CD4-positive, alpha-beta T cell treated with Interleukin-6 for 4 hours (primary cell): ENCODE measurements around the gene TGM2.
"Not testable (repeated sequence)": the region's sequence is repeated elsewhere in the genome, so short reads cannot be mapped to it uniquely, and the experiment has no call there.

ENCODE experiments used
- DNase-seq: peaks from one replicate; pipeline ENCODE4 v3.0.0-alpha.2; 2020; ENCODE audit warnings: mixed read lengths

Gene TGM2

GRCh38 chr20:38111366-38112232, 53.5 kb downstream of the TGM2 start:
- DNase-seq = no peak

- no peak for DNase-seq
These were observed 54.4 kb downstream of the TGM2 start for GRCh38 chr20:38110525-38111178.

GRCh38 chr20:38109591-38110524, 55.2 kb downstream of the TGM2 start:
- no peak for DNase-seq

- DNase-seq = no peak
These were observed 56.0 kb downstream of the TGM2 start for GRCh38 chr20:38108986-38109541.

- DNase-seq = no peak
These were observed 56.6 kb downstream of the TGM2 start for GRCh38 chr20:38108438-38108985.

GRCh38 chr20:38107916-38108315, 57.2 kb downstream of the TGM2 start:
- not testable (repeated sequence) for DNase-seq

- not testable (repeated sequence) for DNase-seq
These were observed 57.7 kb downstream of the TGM2 start for GRCh38 chr20:38107386-38107785.

- no peak for DNase-seq
These were observed 58.6 kb downstream of the TGM2 start for GRCh38 chr20:38106461-38106860.

GRCh38 chr20:38104285-38104684, 60.8 kb downstream of the TGM2 start:
- DNase-seq = no peak

GRCh38 chr20:38102206-38102605, 62.9 kb downstream of the TGM2 start:
- DNase-seq = not testable (repeated sequence)

GRCh38 chr20:38098952-38099351, 66.1 kb downstream of the TGM2 start:
- DNase-seq = no peak

GRCh38 chr20:38095017-38095686, 69.9 kb downstream of the TGM2 start:
- DNase-seq = no peak

- DNase-seq = peak; percentile 38
These were observed 70.6 kb downstream of the TGM2 start for GRCh38 chr20:38094373-38094891.

GRCh38 chr20:38093641-38094077, 71.4 kb downstream of the TGM2 start:
- DNase-seq = no peak

- no peak for DNase-seq
These were observed 72.2 kb downstream of the TGM2 start for GRCh38 chr20:38092915-38093314.

GRCh38 chr20:38092260-38092857, 72.7 kb downstream of the TGM2 start:
- DNase-seq = no peak

- no peak for DNase-seq
These were observed 73.4 kb downstream of the TGM2 start for GRCh38 chr20:38091441-38092216.

GRCh38 chr20:38090061-38090460, 75.0 kb downstream of the TGM2 start:
- DNase-seq = no peak

- no peak for DNase-seq
These were observed 75.6 kb downstream of the TGM2 start for GRCh38 chr20:38089500-38089899.

GRCh38 chr20:38085026-38085425, 80.0 kb downstream of the TGM2 start:
- no peak for DNase-seq
